Measurements from ENCODE around the gene NTN1.

DNA sequence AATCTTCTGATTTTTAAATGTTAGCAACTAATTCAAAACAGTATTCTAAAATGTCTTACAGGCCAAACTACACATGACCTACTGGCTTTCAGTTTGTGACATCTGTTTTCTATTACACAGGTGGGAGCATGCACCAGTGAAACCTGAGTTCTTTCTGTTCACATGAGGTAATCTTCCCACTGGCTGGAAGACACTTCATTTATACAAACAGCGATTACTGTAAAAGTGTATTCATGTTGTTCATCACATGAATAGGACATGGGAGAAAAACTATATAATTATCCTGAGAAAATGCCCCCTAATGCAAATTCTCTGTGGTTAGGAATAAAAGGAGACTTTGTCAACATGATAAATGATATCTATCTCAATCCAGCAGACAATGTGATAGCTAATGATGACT, 44.7 kb upstream of the NTN1 start:
- TF ChIP-seq CTCF (IDR thresholded peaks at IDR 0.05): no peak
- no peak for TF ChIP-seq POLR2AphosphoS5 (IDR thresholded peaks at IDR 0.05; ENCODE audit: insufficient read depth in 1 of 2, low read depth in 1 of 2)
- no peak for TF ChIP-seq POLR2A (IDR thresholded peaks at IDR 0.05)
